H9 (cell line): Measurements from ENCODE around the gene BCAS4. TPM values are rescaled to one million over a fixed set of nuclear protein-coding genes. Genes with fewer than 3 reads are reported as not detected.

Source experiments
- DNase-seq: peaks from one replicate; pipeline ENCODE4 v3.0.0-alpha.2; 2017
- H2AFZ ChIP-seq: one replicate; pipeline ENCODE4 v1.6.1; 2013; ENCODE audit warnings: mild to moderate bottlenecking, low read length, control low read depth, moderate library complexity
- H2AK5ac ChIP-seq: 2 replicates; pipeline ENCODE4 v1.6.1; 2013; ENCODE audit warnings: low read length, control low read depth, mixed read lengths; ENCODE audit not compliant: insufficient read length
- H2BK120ac ChIP-seq: one replicate; pipeline ENCODE4 v1.6.1; 2013; ENCODE audit warnings: low read depth, mild to moderate bottlenecking, low read length, control low read depth, inconsistent platforms; ENCODE audit not compliant: poor library complexity, severe bottlenecking
- H2BK12ac ChIP-seq: 2 replicates; pipeline ENCODE4 v1.6.1; 2013; ENCODE audit warnings: low read length, control low read depth, mixed read lengths, low read depth; ENCODE audit not compliant: insufficient read length
- H2BK15ac ChIP-seq: 2 replicates; pipeline ENCODE4 v1.6.1; 2013; ENCODE audit warnings: low read depth, low read length, control low read depth
- H2BK20ac ChIP-seq: one replicate; pipeline ENCODE4 v1.6.1; 2013; ENCODE audit warnings: low read depth, mild to moderate bottlenecking, low read length, control low read depth, inconsistent platforms; ENCODE audit not compliant: poor library complexity, severe bottlenecking
- H2BK5ac ChIP-seq: 2 replicates; pipeline ENCODE4 v1.6.1; 2013; ENCODE audit warnings: low read length, control low read depth, mixed read lengths; ENCODE audit not compliant: insufficient read length
- H3K14ac ChIP-seq: 2 replicates; pipeline ENCODE4 v1.6.1; 2013; ENCODE audit warnings: low read length, control low read depth; ENCODE audit not compliant: insufficient read depth
- H3K18ac ChIP-seq: 2 replicates; pipeline ENCODE4 v1.6.1; 2013; ENCODE audit warnings: low read depth, mild to moderate bottlenecking, mixed read lengths, low read length, control low read depth; ENCODE audit not compliant: insufficient read length
- H3K23ac ChIP-seq: 2 replicates; pipeline ENCODE4 v1.6.1; 2013; ENCODE audit warnings: low read length, control low read depth, mixed read lengths, low read depth; ENCODE audit not compliant: insufficient read length
- H3K23me2 ChIP-seq: 2 replicates; pipeline ENCODE4 v1.6.1; 2013; ENCODE audit warnings: low read depth, mild to moderate bottlenecking, mixed read lengths, low read length, control low read depth; ENCODE audit not compliant: insufficient read length, poor library complexity, severe bottlenecking
- H3K27ac ChIP-seq: 2 replicates; pipeline ENCODE4 v1.5.1; 2013; ENCODE audit warnings: low read length, control low read depth, mixed read lengths, low read depth; ENCODE audit not compliant: insufficient read length
- H3K27me3 ChIP-seq: 2 replicates; pipeline ENCODE4 v1.6.1; 2013; ENCODE audit warnings: low read length, control low read depth, inconsistent platforms; ENCODE audit not compliant: insufficient read depth
- H3K4ac ChIP-seq: 2 replicates; pipeline ENCODE4 v1.6.1; 2013; ENCODE audit warnings: low read depth, mild to moderate bottlenecking, control low read depth, inconsistent platforms, low read length, moderate library complexity
- H3K4me1 ChIP-seq: 2 replicates; pipeline ENCODE4 v1.6.1; 2013; ENCODE audit warnings: low read length, control low read depth, inconsistent platforms; ENCODE audit not compliant: insufficient read depth
- H3K4me2 ChIP-seq: 2 replicates; pipeline ENCODE4 v1.6.1; 2013; ENCODE audit warnings: low read length, control low read depth, mixed read lengths; ENCODE audit not compliant: insufficient read length, insufficient read depth
- H3K56ac ChIP-seq: 2 replicates; pipeline ENCODE4 v1.6.1; 2013; ENCODE audit warnings: low read depth, mild to moderate bottlenecking, mixed read lengths, low read length, control low read depth; ENCODE audit not compliant: insufficient read length
- H3K79me1 ChIP-seq: 2 replicates; pipeline ENCODE4 v1.6.1; 2013; ENCODE audit warnings: low read depth, mild to moderate bottlenecking, moderate library complexity, low read length, control low read depth, inconsistent platforms; ENCODE audit not compliant: insufficient read depth, poor library complexity, severe bottlenecking
- H3K79me2 ChIP-seq: 2 replicates; pipeline ENCODE4 v1.6.1; 2013; ENCODE audit warnings: low read length, control low read depth, inconsistent platforms; ENCODE audit not compliant: insufficient read depth
- H3K9ac ChIP-seq: 2 replicates; pipeline ENCODE4 v1.6.1; 2013; ENCODE audit warnings: low read length, control low read depth, mixed read lengths; ENCODE audit not compliant: insufficient read length; ENCODE audit errors: extremely low read depth
- H3K9me3 ChIP-seq: one replicate; pipeline ENCODE4 v1.6.1; 2013; ENCODE audit warnings: low read depth, low read length, inconsistent platforms; ENCODE audit not compliant: control insufficient read depth
- H3T11ph ChIP-seq: one replicate; pipeline ENCODE4 v1.6.1; 2013; ENCODE audit warnings: mild to moderate bottlenecking, low read length, control low read depth, inconsistent platforms
- H4K20me1 ChIP-seq: one replicate; pipeline ENCODE4 v1.6.1; 2013; ENCODE audit not compliant: control insufficient read depth, insufficient read length, insufficient read depth
- H4K5ac ChIP-seq: 2 replicates; pipeline ENCODE4 v1.6.1; 2013; ENCODE audit warnings: low read depth, mild to moderate bottlenecking, mixed read lengths, low read length, control low read depth; ENCODE audit not compliant: insufficient read length
- H4K8ac ChIP-seq: replicated peaks from 2 replicates; pipeline ENCODE4 v1.6.1; 2013; ENCODE audit warnings: low read length, control low read depth, mixed read lengths, low read depth; ENCODE audit not compliant: insufficient read length
- H4K91ac ChIP-seq: 2 replicates; pipeline ENCODE4 v1.6.1; 2013; ENCODE audit warnings: low read depth, mild to moderate bottlenecking, moderate library complexity, mixed read lengths, low read length, control low read depth; ENCODE audit not compliant: insufficient read length
- H3K27ac Mint-ChIP-seq, 3 experiments: 2 replicates in 2 of 3; 3 replicates in 1 of 3; pipeline ENCODE4 v1.8.0; 2020 to 2021; ENCODE audit warnings: mixed read lengths in 3 of 3, mild to moderate bottlenecking in 1 of 3, moderate library complexity in 1 of 3
- H3K27me3 Mint-ChIP-seq: 2 replicates; pipeline ENCODE4 v1.8.0; 2021; ENCODE audit warnings: low read depth, mild to moderate bottlenecking, moderate library complexity, mixed read lengths
- H3K36me3 Mint-ChIP-seq, 3 experiments: 2 replicates in 2 of 3; 3 replicates in 1 of 3; pipeline ENCODE4 v1.8.0; 2020 to 2021; ENCODE audit warnings: low read depth in 3 of 3, mixed read lengths in 3 of 3; ENCODE audit not compliant: insufficient read depth in 1 of 3
- H3K4me1 Mint-ChIP-seq, 2 experiments: 2 replicates each; pipeline ENCODE4 v1.8.0; 2020; ENCODE audit warnings: mixed read lengths in 2 of 2
- H3K4me3 Mint-ChIP-seq, 2 experiments: 2 replicates in 1 of 2; 3 replicates in 1 of 2; pipeline ENCODE4 v1.8.0; 2020 to 2021; ENCODE audit warnings: mild to moderate bottlenecking in 2 of 2, mixed read lengths in 2 of 2, moderate library complexity in 1 of 2
- H3K9me3 Mint-ChIP-seq, 2 experiments: 2 replicates in 1 of 2; 3 replicates in 1 of 2; pipeline ENCODE4 v1.8.0; 2020; ENCODE audit warnings: mild to moderate bottlenecking in 2 of 2, mixed read lengths in 2 of 2, moderate library complexity in 1 of 2
- WGBS: extraction: QIAGEN DNeasy Blood & Tissue Kit; methylation state at CpG from one replicate; pipeline ENCODE4 v1.1.7; 2013; ENCODE audit warnings: missing lambda C conversion rate, low lambda C conversion rate, mixed read lengths; ENCODE audit not compliant: insufficient read length; ENCODE audit errors: extremely low coverage; 5-methylcytosine and 5-hydroxymethylcytosine counted together
- total RNA-seq: library from RNA; stranded (reverse); gene quantifications from 2 replicates; pipeline ENCODE4 v1.2.1, GENCODE V29; 2021
- TF ChIP-seq, protein P1 (sequence below): fragments of 200-600 bp; sonication (generic); conservative IDR thresholded peaks from 3 replicates; pipeline ENCODE4 v1.8.0; 2021; ENCODE audit warnings: antibody characterized with exemption, mild to moderate bottlenecking

The BCAS4 gene
- total RNA-seq, 1 experiment from 2014 or later, result 16.9 TPM

DNA sequence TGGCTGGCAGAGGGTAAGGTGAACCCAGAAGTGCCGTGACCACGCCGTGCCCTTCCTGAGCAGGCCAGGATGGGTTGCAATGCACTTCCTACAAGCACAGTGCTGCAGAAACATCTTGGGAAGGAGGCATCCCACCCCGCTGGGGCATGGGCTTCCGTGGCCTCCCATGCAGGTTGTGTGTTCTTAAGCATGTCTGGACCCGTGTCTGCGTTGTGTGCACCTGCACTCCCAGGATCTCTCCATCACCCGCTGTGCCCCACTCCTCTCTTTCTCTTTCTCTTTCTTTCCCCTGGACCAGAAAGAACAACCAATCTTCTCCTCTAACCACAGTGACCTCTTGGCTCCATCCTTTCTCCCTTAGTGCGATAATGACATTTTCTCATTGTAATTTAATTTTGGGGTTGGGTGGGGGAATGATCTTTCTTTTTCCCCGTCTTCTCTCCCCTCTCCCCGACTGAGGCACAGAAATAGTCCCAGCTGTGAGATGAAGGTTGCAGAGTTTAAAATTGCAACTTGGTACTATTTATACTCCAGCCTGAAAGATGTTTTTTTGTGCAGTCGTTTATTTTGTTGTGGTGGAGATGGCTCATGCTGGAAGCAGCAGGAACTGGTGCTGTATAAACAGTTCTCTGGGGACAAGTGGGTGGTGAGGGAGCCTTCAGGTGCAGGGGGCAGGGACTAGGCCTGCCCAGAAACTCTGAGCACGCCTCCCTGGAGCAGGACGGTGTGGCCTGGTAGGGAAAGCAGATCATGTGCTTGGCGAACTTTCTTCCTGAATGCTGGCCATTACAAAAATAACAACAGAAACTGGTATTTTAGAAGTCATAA is 20.5 kb downstream of the BCAS4 start:
- H3K4me1 ChIP-seq, result no peaks in the 10 kb centered on the region; the same call in 1 of the 2 replicates
- no peak overlapping the region; the same call in 1 of the 2 replicates for H3K14ac ChIP-seq
- H2BK20ac ChIP-seq, result no peak overlapping the region
- Mint-ChIP-seq H3K9me3 (no peaks in the 10 kb centered on the region), H3K4me1 (peaks cover 13 to 32% of the 10 kb centered on the region in 2 experiments), H3K27me3 (no peaks in the 10 kb centered on the region; the same call in 1 of the 2 replicates), H3K27ac (peak overlapping the region; percentile 16 to 86 (median 25); a peak in 5 of 7 replicates), H3K36me3 (peaks cover 3 to 17% (median 8%) of the 10 kb centered on the region in 3 experiments), H3K4me3 (0 out of 5 replicates have a peak overlapping the region, but pooled peaks of 1 of the 2 experiments have one; percentile 49)
- no peaks in the 10 kb centered on the region for H3K27me3 ChIP-seq
- no peak overlapping the region for H3K4me2 ChIP-seq
- H3K27ac ChIP-seq, result no peak overlapping the region
- no CpG with 5 or more reads among the region's 15 CpGs for WGBS
- no peak overlapping the region for H3K4ac ChIP-seq
- H2BK15ac ChIP-seq, result no peak overlapping the region
- no peak overlapping the region for H2BK120ac ChIP-seq
- H3K18ac ChIP-seq, result no peak overlapping the region
- H3K23me2 ChIP-seq, result no peaks in the 10 kb centered on the region
- no peak overlapping the region for H3T11ph ChIP-seq
- no peak overlapping the region for H4K8ac ChIP-seq
- no peak overlapping the region for H2BK5ac ChIP-seq
- no peak overlapping the region for H2BK12ac ChIP-seq
- no peak for DNase-seq
- H2AK5ac ChIP-seq, result no peak overlapping the region
- H3K23ac ChIP-seq, result no peak overlapping the region
- peaks cover 3% of the 10 kb centered on the region for H3K79me1 ChIP-seq
- H2AFZ ChIP-seq, result no peak overlapping the region
- H4K20me1 ChIP-seq, result no peaks in the 10 kb centered on the region
- H3K9ac ChIP-seq, result no peak overlapping the region
- no peaks in the 10 kb centered on the region; the same call in 1 of the 2 replicates for H3K79me2 ChIP-seq
- no peak overlapping the region for H4K91ac ChIP-seq
- no peaks in the 10 kb centered on the region for H3K9me3 ChIP-seq
- TF ChIP-seq, protein P1, sequence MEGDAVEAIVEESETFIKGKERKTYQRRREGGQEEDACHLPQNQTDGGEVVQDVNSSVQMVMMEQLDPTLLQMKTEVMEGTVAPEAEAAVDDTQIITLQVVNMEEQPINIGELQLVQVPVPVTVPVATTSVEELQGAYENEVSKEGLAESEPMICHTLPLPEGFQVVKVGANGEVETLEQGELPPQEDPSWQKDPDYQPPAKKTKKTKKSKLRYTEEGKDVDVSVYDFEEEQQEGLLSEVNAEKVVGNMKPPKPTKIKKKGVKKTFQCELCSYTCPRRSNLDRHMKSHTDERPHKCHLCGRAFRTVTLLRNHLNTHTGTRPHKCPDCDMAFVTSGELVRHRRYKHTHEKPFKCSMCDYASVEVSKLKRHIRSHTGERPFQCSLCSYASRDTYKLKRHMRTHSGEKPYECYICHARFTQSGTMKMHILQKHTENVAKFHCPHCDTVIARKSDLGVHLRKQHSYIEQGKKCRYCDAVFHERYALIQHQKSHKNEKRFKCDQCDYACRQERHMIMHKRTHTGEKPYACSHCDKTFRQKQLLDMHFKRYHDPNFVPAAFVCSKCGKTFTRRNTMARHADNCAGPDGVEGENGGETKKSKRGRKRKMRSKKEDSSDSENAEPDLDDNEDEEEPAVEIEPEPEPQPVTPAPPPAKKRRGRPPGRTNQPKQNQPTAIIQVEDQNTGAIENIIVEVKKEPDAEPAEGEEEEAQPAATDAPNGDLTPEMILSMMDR, result no peak
- no peak overlapping the region for H3K56ac ChIP-seq
- no peak overlapping the region for H4K5ac ChIP-seq
